ENCODE measurements around the gene NTN3.
"Not testable (repeated sequence)": the region's sequence is repeated elsewhere in the genome, so short reads cannot be mapped to it uniquely, and the experiment has no call there.

Gene NTN3

DNA sequence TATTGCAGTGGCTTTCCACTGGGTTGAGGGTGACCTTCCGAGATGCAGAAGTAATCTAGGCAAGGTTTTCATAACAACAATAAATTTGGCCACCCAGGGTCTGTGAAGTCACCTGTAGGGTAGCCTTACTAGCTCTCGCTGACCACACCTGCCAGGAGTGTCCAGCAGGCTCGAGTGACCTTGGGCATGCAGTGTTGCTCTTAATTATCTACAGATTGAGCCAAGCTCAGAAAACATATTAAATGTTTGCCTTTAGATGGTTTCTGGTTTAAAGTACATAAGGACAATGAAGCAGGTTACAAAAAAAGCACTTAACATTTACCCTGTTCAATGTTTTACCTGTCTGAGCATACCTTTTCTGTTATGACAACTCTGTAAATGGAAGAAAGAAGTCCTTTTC lies 5.6 kb downstream of the NTN3 start:
- FAIRE-seq (no peak), DNase-seq (ENCODE audit: insufficient read length, low spot score) (no peak)

DNA sequence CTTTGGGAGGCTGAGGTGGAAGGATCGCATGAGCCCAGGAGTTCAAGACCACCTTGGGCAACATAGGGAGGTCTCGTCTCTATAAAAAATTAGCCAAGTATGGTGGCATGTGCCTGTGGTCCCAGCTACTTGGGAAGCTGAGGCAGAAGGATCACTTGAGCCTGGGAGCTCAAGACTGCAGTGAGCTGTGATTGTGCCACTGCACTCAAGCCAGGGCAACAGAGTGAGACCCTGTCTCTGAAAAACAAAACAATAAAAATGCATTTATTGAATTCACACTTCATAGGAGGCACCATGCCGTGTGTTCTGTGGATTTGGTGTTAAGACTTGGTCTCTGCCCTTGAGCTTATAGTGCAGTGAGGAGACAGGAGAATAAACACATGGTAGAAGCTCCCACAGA lies 6.2 kb downstream of the NTN3 start:
- FAIRE-seq (no peak), DNase-seq (ENCODE audit: insufficient read length, low spot score) (no peak)

DNA sequence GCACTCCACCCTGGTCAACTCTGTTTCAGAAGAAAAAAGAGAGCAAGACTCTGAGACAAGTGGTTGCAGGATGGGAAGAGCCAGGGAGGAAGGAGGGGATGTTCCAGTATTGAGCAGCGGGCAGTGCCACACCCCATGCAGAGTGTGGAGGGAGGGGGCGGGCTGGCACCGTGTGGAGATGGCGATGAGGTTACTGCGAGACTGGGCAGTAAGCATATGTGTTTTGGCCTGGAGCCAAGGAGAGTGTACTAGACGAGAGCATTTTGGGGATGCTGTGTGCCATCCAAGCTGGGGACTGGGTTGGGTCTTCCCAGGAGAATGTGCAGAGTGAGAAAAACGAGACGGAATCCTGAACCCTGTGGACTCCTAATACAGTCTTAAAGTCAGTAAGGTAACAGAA lies 7.2 kb downstream of the NTN3 start:
- DNase-seq (ENCODE audit: insufficient read length, low spot score) (no peak), FAIRE-seq (no peak)

DNA sequence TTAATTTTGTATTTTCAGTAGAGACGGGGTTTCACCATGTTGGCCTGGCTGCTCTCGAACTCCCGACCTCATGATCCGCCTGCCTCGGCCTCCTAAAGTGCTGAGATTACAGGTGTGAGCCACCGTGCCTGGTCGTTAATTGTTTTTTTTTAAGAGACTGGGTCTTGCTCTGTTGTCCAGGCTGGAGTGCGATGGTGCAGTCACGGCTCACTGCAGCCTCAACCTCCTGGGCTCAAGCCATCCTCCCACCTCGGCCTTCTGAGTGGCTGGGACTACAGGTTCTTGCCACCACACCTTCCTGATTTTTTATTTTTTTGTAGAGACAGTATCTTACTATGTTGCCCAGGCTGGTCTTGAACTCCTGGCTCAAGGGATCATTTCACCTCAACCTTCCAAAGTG lies 8.9 kb downstream of the NTN3 start:
- not testable (repeated sequence) for FAIRE-seq; DNase-seq (ENCODE audit: insufficient read length, low spot score)

DNA sequence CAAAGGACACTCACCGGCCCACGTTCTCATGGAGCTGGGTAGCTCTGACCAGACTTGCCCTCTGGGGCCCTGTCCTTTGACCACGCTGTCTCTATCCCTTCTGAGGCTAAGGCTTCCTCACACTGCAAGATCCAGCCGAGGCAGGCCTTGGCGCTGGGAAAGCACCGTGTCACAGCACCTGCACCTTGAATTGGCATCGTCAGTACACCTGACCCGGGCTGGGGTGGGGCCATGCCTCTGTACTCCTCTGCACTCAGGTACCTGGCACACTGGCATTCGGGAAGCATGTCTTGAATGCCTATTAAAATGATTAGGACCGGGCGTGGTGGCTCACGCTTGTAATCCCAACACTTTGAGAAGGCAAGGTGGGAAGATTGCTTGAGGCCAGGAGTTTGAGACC lies 9.9 kb downstream of the NTN3 start:
- no peak for FAIRE-seq
- no peak for DNase-seq (ENCODE audit: insufficient read length, low spot score)

DNA sequence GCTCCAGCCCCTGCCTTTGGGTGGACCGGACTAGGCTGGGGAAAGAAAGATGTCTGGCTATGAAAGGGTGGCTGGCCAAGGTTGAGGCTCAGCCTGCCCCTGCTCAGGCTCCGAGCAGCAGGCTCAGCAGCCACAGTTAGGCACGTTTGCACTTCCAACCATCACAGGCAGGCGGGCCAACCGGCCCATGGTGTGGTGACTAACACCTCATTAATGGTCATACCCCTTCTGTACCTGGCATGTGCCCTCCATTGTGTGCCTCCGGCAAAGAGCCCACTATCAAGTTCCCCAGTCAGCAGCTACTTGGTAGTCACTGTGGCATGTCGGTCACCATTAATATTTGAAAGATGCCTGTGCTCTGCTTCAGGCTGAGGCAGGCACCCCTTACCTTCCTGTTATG lies 10.6 kb downstream of the NTN3 start:
- FAIRE-seq, result no peak
- no peak for DNase-seq (ENCODE audit: insufficient read length, low spot score)

DNA sequence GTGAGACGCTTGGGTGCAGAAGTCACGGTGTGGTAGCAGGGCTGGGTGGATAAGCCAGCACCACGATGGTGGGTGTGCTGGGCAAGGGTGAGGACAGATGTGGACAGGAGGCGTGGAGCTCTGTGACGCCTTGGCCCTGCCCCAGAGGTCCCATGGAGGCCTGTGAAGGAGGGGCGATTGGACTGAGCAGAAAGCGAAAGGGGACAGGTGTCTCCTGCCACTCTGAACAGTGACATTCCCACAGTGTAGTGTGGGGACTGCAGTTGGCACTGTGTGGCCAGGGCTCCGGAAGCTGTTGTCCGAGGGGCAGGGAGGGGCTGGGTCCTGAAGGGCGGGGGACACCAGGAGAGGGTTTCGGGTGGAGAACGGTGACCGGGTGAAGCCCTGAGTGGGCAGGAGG lies 11.2 kb downstream of the NTN3 start:
- DNase-seq (ENCODE audit: insufficient read length, low spot score) (no peak), FAIRE-seq (no peak)

DNA sequence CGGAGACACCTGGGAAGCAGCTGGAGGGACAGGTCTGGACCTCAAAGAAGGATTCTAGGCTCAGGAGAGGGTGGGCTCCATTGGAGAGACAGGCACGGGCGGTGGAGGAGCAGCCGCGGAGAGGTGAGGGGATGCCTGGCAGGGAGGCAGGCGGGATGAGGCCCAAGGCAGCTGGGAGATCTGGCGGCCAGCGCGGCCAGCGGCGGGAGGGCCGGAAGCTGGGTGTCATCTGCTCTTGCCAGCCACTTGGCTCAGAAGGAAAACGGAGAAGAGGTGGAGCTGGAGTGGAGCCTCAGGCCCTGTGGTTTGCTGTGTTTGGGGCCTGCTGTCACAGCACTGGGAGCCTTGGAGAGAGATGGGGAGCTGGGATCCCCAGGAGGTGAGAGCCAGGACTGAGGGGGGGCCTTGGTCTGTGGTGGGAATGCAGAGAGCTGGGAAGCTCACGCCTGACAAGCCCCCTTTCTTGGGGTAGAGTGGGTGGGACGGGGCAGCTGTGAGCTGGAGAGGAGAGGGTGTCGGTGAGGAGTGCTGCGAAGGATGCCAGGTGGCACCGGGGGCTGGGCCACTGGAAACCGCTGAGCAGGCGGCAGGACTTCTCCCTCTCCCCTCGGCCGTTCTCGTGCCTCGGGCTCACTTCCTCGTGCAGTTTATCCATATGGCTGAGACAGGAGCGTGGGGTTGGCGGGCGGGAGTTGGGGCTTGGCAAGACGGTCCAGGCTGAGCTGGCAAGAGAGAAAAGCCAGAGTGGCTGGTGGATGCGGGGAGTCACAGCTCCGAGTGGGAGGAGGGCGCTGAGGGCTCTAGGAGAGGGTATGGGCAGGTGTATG lies 11.8 kb downstream of the NTN3 start:
- no peak for FAIRE-seq
- DNase-seq (ENCODE audit: insufficient read length, low spot score), result no peak

DNA sequence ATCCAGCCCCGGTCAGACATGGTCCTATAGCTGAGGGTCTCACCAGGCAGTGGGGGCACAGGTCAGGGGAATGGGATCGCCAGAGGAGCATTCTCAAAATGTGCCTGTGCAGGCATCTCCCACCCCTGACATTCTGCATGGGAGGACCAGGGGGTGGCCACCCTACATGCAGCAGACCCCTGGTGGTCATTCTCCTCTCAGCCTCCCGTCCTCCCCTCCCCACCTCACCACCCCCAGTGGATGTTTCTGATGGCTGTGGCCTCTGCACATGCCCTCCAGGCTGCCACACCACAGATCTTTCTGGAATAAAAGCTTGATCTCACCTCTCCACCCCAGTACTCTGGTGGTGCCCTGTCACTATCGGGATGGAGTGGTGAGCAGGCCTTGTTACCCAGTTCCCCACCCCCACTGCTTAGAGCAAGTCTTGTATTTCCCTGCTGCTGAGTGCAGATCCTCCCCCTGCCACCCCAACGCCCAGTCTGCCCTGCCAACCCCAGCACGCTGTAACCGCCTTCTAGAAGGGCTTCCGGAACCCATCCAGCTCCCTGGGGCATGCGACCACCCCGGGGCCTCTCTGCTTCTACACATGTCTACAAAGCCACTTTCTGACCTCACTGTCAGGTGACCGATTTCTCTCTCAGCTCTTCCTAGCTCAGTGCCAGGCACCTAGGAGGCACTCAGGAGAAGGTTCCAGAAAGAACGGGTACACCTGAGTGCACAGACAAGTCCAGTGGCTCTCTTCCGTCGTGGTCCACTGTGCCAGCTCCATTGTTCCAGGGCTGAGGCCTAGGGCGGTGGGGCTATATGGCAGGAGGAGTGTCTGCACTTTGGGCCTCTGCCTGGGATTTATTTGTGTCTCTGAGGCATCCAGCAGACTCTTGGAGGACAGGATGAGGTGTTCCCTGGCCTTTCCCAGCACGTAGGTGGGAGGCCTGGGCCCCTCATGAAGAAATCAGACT lies 13.1 kb downstream of the NTN3 start:
- DNase-seq (ENCODE audit: insufficient read length, low spot score), result no peak
- no peak for FAIRE-seq

DNA sequence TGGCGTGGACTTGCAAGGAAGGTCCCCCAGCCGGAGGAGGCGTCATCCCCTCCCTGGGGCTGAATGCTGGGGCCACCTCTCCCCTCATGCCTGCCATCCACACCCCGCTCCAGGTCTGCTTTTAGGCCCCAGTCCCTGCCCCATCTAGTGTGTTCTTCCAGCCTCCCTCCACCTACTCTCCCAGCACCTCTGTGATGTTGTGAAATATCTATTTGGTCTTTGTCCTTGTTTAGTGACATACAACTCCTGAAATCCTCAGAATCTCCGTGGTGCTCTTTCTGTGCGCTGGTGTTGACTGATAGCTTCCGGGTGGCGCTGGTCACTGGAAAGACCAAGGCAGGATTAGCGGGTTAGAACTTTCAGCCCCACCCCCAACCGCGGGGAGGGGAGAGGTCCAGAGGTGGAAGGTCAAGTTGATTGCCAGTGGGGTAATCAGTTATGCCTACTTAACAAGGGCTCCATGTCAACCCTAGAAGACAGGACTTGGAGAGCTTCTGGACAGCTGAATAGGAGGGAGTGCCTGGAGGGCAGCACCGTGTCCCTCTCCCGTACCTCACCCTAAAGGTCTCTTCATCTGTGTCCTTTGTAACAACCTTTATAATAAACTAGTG lies 13.9 kb downstream of the NTN3 start:
- FAIRE-seq, result no peak
- DNase-seq (ENCODE audit: insufficient read length, low spot score), result no peak

DNA sequence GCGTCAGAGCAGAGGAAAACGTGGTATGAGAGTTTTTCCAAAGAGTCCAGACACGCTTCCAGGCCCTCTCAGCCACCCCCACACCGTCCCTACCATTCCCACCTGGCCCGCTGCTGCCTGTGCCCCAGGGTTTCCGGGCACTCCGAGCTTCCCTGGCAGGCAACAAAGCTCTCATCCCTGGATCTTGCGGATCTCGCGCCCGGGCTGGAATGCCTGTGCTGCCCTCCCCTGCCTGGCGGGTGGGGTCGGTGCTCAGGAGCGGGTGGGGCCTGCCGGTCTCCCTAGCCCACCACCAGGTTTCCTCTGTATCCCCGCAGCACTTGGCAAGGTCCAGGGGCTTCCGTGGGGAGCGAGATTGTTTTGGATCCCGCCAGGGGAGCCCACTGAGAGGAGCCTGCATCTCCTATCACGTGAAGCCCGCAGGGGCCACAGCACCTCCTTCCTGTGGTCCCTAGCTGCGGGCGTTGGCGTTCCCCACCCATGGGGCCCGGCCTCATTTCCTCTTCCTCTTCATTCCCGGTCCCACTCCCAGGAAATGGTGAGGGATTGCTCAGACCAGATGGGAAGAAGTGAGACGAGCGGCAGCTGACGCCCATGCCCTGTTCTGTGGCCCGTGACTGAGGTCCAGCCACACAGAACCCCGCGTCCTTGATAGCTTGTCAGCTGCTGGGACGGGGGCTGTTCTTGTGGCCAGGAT lies 14.9 kb downstream of the NTN3 start:
- no peak for DNase-seq (ENCODE audit: insufficient read length, low spot score)
- no peak for FAIRE-seq

DNA sequence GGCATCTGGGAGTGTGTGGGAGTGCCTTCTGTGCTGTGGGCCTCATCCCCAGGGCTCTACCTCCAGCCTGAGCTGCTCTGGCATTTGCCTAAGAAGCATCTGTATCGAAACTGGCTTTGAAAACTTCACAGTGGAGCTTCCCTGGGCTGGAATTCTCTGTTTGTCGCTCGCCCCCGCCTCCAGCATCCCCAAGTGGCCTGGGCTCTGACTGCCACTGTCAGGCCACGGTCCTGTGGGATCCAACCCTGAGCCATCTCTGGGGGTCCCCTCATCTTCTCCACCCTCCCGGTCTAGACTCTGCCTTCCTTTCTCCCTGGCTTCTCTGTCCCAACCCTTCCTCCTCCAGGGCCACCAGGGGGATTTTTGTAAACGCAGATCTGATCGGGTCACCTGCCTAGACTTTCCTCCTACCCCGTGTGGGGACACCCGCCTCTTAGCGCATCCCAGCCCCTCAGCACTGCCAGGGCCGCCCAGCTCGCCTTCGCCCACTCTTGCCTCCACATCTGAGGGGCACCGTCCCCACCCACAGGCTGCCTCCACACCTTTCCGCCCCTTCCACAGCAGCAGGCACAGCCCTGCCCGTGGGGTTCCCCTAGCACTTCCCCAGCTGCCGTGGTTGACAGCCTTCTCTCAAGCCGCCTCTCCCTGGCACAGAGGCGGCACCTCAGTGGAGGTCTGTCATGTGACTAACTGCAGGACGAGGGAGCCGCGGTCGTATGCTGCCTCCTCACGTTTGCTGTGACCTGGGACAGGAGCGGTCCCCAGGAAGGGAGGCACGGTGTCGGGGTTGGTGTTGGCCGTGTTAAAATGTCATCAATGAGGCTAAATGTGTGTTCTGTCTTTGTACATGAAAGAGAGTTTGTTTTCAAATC lies 15.8 kb downstream of the NTN3 start:
- DNase-seq (ENCODE audit: insufficient read length, low spot score) (peak; percentile 84), FAIRE-seq (peak; percentile 92)

DNA sequence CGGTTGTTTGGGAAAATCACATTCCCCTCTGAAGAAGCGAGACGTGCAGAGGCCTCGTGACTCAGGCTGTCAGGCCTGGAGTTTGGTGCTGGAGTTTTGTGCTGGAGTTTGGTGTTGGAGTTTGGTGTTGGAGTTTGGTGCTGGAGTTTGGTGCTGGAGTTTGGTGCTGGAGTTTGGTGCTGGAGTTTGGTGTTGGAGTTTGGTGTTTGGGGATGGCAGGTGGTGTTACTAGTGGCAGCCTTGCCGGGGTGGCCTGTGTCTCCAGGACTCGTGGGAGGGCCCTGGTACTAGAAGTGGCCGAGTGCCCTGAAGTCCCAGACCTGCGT lies 16.4 kb downstream of the NTN3 start:
- DNase-seq (ENCODE audit: insufficient read length, low spot score), result no peak
- no peak for FAIRE-seq

DNA sequence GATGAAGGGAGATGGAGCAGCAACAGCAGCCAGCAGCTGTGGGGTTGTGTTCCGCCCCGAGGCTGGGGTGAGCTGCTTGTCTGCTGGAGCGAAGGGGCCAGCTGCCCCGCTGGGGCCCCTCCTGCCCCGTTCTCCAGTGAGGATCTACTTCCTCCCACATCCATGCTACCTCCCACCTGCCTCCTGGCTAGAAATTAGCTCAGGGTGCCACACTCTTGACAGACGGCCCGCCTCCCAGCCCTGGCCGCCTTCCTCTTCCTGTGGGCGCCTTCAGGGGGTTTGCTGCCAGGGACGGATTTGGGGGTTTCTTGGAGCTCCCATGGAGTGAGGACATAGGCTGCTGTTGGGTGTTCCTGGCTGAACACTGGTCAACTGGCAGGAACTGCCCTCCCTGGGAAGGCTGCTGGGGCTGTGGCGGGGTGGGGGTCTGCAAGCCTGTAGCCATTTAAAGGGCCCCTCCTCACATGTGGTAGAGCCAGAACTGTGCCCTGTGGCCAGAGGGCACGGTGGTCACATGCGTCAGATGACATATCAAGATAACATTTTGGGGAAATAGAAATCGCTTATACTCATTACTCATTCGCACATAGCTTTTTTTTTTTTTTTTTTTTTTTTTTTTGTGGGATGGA lies 16.9 kb downstream of the NTN3 start:
- FAIRE-seq (no peak), DNase-seq (ENCODE audit: insufficient read length, low spot score) (no peak)

DNA sequence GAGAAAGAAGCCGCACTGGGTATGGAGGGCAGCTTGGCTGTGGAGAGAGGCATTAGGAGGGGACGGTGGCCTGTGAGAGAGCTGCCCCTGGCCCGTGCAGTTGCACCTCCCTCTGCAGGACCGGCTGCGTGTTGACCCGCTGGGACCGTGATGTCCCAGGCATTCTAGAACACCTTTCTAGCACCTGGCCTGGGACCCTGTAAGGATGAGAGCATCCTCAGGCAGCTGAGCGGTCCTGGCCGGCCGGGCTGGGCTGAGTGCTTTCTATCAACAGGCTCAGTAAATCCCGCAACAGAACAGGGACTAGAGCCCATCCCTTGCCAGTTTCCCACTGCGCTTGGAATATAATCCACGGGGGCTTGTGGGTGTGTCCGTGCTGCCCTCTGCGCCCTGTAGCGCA lies 18.5 kb downstream of the NTN3 start:
- no peak for FAIRE-seq
- DNase-seq (ENCODE audit: insufficient read length, low spot score), result no peak

DNA sequence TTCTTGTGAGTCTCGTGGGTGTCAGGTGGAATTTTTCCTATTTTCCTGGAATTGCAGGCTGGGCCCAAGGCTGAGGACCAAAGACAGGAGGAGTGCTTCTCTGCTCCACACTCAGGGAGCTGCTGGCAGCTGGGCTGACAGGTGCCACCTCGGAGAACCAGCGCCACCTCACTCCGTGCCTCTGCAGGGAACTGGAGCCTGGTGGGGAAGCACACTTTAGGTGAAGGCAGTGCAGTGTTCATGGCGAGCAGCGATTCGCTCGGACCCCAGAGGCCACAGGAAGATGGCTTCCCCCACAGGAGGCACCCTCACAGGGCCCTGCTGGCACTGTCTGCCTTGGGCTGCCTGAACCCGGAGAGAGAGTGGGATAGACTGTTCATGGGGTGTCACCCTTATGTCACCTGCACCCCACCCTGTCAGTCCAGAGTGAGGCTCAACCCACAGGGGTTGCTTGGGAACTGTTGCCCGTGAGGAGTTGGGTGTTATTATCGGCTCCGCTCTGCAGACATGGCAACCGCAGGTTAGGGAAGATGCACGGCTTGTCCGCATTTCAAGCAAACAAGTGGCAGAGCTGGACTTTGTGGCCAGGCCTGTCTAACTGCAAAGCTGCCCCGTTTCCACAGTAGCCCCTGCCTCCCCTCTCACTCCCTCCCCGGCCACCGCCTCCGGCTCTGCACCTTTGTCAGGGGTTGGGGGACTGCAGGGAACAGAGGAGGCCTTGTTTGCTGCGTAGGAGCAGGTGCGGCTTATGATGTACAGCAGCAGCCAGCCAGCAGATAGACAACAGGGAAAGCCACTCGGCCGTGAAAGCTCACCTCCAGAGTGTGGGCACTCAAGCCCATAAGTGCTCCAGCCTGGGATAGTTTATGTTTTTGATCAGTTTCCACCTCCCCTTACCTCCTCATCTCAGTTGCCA lies 19.4 kb downstream of the NTN3 start:
- no peak for FAIRE-seq
- no peak for DNase-seq (ENCODE audit: insufficient read length, low spot score)

DNA sequence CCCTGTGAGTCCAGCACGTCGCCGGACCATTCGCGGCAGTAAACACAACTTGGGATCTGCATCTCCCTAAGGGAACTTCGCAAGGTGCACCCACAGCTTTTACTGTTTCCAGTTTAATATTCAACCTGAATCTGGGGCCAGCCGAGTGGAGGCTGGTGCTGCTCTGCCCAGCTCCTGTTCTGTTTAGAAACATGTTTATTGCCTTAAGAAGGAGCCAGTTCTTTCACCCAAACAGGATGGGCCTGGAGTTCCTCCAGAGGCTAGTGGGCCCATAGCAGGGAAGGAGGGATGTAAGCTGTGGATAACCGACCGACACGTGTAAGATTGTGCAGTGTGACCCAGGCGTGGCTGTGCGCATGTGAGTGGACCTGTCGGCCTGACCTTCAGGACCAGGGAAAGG lies 21.2 kb downstream of the NTN3 start:
- FAIRE-seq, result no peak

DNA sequence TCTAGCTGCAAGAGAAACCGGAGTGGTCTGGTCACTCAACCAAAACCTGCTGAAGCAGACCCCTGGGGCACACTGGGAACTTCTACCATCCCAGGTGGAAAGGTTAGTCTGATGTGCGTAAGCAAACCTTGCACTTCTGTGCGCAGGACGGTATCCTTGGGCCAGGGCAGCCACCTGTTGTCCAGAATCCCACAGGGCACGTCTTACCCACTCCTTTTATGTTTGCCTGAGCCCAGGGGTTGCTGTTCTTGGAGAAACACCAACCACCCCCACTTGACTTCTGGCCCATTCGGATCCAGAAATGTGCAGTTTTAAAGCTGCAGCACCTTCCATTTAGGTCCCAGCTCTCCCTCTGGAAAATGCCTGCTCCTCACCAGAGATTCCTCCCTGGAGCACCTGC lies 22.5 kb downstream of the NTN3 start:
- DNase-seq (ENCODE audit: insufficient read length, low spot score), result no peak
- FAIRE-seq, result no peak

More for the DNA sequence above, 21.2 kb downstream of the NTN3 start:
- DNase-seq (ENCODE audit: insufficient read length, low spot score), result no peak

DNA sequence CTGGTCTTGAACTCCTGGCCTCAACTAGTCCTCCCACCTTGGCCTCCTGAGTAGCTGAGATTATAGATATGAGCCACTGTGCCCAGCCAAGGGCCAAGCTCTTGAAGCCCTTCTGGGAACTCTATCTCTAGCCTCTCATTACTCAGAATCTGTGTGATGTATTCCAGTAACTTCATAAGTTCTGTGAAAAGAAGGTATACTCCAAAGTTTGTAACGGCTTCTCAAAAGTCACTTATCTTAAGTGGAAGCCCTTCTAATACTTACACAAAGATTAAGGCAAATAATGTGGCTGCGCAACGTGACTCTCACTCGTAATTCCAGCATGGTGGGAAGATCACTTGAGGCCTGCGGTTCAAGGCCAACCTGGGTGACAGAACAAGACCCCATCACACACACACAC lies 23.5 kb downstream of the NTN3 start:
- FAIRE-seq, result no peak
- DNase-seq (ENCODE audit: insufficient read length, low spot score), result no peak

Measured in GM19239 (cell line).